T-helper 1 cell (primary cell): ENCODE data around the gene EYA4.
"Not testable (repeated sequence)": the region's sequence is repeated elsewhere in the genome, so short reads cannot be mapped to it uniquely, and the experiment has no call there.

Experiments
- DNase-seq, 5 donors: peaks; one replicate each; pipeline ENCODE4 v3.0.0-alpha.2; 2012 to 2020

EYA4 gene

DNA sequence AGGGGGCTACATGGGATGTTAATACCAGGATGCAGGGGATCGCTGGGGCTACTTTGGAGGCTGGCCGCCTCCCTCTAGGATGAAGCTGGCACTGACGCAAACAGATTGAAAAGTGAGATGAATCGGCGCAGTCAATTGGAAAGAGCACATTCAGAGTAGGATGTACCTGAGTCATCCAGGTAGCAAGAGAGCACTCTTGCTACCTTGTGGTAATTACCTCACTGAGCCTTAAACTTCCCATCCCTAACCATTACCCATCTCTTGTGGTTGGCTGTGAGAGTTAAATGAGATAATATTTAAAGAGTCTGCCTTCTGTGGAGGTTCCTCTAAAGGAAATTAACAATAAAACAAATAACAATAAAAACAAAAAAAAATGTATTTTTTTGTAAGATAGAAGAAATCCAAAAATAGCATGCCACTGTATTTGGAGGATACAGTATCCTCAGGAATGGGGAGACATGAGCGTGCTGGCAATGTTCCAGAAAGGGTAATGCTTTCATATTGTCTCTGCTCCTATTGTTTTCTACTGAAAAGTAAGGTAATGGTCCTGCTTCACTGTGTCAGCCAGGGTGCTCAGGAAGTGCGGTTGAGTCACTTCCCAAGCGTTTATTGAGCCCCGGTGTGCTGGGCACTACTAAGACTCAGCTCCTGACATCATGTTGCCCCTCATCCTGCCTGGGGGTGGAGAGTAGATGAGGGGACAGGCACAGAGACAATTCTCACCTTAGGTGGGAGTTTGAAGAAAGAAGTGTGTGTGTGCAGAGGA, 301.1 kb downstream of the EYA4 start:
- DNase-seq, result no peak

DNA sequence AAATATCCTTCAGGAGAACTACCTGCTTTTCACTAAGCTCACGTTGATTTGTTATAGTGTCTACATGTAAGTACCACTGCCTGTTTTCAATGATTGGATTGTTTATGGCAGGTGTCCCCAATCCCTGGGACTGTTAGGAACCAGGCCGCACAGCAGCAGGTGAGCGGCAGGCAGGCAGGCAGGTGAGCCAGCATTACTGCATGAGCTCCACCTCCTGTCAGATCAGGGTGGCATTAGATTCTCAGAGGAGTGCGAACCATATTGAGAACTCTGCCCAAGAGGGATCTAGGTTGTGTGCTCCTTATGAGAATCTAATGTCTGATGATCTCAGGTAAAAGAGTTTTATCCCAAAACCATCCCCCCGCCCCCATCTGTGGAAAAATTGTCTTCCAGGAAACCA, 303.3 kb downstream of the EYA4 start:
- DNase-seq, result no peak

DNA sequence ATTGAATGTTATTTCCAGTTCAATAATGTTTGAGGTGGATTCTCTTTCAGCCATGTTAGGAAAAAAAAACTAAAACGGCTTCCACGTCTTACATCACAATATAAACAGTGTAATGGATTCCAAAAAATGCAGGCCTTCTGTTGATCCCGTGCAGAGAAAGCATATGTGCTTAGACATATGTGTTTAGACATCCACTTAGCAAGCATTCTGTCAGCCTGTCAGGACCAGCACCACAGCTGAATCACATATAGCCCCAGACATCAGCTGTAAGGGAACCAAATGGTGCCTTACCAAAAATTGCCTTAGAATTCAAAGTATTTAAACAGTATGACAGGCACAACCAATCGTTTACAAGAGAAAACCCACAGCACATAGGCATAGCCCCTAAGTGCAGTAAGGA, 304.9 kb downstream of the EYA4 start:
- DNase-seq, result no peak

GRCh38 chr6:133547136-133547535, 306.0 kb downstream of the EYA4 start:
- DNase-seq, result no peak

DNA sequence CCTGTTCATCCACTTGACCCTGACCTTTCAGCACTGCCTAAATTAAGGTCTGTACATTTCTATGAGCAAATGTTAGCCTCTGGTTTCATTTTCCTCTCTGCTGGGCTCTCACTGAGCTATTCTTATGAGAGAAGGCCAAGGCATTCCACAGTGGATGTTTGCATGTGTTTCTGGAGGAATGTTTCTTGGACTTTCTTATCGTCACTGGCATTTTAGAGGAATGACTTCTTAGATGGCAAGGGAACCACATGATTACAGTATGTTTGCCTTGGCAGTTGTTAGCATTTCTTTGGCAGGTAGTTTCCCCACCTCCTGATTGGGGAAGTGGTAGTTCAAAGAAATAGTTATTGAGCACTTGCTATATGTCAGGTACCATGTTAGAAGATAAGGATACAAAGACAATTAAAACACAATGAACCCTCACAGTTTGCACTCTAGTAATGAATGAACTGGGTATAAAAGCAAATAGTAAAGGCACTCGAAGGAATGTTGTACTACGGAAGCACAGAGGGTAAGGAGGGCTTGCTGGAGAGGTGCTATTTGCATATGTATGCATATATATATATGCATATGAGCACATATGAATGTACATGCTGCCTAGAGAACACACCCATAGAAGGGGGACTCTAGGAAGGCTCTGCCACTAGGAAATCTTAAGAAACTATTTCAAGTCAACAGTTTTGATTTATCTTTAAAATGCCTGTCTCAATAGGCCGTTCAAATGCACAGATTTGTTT, 307.4 kb downstream of the EYA4 start:
- no peak for DNase-seq

DNA sequence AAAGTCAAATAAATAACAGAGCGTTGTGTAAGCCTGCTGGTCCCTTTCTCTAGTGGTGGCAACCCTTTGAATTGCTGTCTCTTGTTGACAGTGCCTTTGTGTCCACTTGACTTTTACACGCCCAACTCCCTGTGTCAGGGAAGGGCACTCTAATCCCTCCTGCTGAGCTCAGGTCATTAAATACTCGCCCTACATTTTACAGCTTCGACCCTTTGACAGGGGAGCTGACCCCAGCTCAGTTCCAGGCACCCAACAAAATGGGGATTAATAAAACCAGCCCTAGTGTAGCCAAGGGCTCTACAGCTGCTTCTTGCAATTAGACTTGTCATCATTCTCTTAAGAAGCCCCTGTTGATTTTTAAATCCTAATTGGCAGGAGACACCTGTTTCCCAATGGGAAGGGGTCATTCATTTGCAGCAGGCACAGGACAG, 308.2 kb downstream of the EYA4 start:
- no peak for DNase-seq

DNA sequence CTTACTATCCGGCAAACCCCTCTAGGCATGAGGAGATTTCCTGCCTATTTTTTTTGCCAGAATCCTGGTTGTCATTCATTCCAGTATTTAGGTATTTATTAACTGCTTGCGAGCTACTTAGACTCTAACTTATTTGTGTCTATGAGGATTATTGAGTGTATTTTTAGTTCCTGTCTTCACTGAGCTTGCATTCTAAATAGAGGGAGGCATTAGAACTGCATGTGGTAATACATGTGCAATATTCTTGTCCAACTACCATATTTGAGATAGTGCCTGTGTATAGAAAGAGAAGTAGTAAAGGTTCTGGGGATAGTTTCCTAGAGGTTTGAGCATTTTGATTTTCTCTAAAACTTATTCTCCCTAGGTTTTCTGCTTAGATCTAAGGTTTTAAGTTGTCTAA, 308.9 kb downstream of the EYA4 start:
- DNase-seq, result no peak

DNA sequence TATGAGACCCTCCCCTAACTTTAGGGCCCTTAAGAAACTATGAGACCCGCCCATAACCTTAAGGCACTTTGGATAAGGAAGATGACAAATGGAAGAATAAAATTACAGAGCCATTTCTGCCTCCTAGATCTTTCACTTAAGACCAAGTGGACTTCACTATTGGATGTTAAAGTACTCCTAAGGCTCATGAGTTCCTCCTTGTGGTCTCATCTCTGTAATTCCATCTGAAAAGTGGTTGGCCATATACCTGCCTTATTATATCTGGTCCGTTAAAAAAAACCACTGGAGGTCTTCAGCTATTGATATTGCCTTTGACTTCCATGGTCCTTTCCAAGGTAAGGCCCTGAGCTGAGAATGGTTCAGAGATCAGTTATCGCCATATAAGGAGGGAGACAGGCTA, 310.3 kb downstream of the EYA4 start:
- DNase-seq, result no peak

DNA sequence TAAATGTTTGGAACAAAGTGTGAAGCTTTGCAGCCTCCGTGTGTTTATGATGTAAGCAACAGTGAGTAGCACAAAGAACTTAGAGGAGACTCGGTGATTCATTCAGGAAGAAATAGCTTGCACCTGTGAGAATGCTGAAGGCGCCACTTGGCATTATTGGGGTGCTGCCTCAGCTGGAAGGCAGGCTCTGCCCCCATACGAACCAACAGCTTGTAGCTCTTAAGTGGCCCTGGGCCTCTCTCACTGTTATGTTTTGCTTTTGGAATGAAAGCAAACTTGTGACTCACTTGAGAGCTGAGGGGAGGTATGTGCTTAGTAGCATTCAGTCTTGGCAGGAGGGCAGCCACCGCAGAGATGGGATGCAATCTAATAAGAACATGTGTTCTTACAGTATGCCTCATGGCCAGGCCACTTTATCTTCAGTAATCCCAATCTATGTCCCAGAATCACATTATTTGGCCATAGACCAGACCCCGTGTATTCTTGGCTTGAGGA, 310.7 kb downstream of the EYA4 start:
- no peak for DNase-seq

- DNase-seq, result peak in 1 of 5 donors; percentile 15
Measured at GRCh38 chr6:133553652-133554051, 312.5 kb downstream of the EYA4 start.

GRCh38 chr6:133554121-133554520, 313.0 kb downstream of the EYA4 start:
- DNase-seq, result not testable (repeated sequence)

- DNase-seq, result no peak
Measured at GRCh38 chr6:133555685-133556084, 314.5 kb downstream of the EYA4 start.

DNA sequence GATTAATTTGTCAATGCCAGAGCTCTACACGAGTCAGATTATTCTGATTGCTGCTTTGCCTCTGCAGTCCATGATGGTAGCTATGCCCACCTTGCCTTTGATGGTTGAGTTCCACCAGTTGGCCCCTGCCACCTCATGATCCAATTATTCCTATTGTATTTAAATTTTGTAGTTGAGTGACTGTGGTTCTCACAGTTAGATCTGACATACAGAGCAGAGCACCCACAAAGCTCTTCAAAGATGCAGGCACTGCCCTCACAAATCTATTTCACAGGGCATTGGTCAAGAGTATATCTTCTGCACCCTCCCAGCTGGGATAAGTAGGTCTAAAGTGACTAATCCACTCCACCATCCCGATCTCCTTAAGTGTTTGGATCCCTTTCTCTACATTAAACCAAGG, 318.8 kb downstream of the EYA4 start:
- DNase-seq, result no peak

DNA sequence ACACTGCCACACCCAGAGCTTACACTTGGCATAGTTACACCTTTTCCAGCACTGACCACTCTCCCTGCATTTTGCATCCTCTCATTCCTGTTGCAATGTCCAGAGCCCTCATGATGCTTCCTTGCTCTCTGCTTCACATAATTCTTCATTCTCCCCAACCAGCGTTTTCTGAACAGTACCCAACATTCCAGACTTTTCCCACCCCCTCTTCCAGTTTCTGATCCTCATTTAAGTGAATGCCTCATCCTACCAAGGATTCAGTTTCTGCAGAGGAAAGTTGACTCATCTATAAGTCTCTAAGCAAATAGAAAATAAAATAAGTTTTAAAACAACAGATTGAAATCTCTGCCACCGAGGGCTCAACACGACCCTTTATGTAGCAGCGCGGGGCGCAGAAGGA, 326.5 kb downstream of the EYA4 start:
- DNase-seq, result no peak

- peak in 1 of 5 donors; percentile 4 for DNase-seq
Measured at GRCh38 chr6:133568970-133569889, 328.1 kb downstream of the EYA4 start.

DNA sequence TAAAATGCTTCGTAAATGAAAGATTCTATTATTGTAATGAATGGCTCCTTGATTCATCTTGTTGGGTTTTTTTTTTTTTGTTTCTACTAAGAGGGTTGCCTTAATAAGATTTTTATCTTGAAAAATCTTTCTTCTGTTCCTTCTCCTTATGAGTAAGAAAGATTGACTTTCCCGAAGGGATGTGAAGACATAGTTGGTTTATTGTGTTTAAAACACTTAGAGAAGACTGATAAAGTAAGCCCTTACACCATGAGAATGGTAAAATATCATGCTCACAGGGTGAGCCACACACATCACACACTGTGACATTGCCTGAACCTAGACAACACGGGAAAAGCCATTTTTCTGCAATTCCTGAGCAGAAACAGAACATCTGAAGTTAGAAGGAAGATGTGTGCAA, 330.5 kb downstream of the EYA4 start:
- DNase-seq, result no peak

GRCh38 chr6:133577851-133578250, 336.7 kb downstream of the EYA4 start:
- DNase-seq, result no peak
